GM15510 (cell line): Measurements from ENCODE around the gene NAE1.

ENCODE experiments used
- POLR2A ChIP-seq: IDR thresholded peaks from 3 replicates; pipeline ENCODE4 v1.6.1; 2011; ENCODE audit warnings: borderline replicate concordance; ENCODE audit not compliant: insufficient read length; ENCODE audit errors: extremely low read depth

NAE1 gene

DNA sequence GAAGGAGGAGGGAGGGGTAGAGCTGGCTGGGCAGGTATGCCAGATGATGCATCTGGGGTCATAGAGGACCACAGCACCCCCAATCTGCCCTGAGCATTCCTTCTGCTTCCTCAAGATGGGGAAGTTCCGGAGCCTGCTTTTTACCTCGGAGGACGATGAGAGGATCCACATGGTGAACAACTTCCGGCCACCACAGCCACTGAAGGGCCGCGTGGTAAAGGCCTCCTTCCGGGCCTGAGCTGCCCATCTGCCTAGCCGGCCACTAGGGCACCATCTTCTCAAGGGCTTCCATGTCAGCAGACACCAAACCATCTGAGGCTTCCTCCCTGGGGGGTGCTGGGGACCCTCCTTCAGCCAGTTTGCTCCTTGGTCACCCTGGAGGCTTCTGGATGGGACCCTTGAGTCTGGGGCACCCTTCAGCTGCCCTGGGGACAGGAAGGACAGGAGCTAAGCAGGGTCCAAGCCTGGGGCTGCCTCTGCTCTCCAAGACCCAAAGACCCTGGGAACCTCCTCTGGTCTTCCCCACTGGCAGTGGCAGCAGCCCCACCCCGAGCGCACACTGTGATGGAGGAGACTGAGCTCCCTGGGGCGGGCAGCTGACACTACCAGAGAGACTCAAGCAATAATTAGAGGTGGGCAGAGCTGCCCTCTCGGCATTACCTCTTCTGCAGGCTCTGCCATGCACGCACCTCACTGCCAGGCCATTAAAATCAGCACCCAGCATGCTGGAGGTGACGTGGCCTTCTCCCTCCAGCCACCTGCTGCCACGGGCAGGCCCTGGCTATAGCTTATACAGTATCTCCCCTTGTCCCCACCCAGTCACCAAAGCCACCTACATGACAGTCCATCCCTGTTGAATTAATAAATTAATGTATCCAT, 22.7 kb upstream of the NAE1 start:
- no peak for TF ChIP-seq POLR2A

DNA sequence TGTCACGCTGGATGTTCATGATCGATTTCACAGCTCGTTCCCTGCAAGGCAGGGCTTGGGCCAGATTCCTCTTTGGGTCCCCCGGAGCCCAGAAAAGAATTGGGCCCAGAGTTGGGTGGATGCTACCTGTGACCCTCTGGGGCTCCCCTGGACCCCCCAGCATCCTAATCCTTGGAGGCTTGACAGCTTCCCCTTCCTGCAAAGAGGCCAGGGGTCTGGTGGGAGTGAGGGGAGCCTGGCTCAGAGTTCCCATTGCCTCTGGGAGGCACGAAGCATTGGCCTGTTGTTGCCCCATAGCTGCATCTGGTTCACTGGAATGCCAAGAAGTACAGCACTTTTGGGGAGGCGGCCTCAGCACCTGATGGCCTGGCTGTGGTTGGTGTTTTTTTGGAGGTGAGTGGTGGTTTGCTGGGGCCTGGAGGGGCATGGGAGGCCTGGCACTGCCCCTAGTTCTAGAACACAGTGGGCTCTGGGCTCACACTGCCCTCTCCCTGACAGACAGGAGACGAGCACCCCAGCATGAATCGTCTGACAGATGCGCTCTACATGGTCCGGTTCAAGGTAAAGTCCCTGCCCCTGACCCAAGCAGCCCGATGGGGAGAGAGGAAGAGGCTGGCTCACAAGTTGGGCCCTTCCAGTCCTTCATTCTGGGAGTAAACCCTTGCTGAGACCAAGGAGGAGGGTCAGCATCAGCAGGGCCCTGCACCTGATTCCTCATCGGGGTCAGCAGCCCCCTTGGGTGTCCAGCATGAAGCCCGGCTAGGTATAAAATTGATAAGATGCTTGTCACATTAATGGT, 20.6 kb upstream of the NAE1 start:
- no peak for TF ChIP-seq POLR2A

DNA sequence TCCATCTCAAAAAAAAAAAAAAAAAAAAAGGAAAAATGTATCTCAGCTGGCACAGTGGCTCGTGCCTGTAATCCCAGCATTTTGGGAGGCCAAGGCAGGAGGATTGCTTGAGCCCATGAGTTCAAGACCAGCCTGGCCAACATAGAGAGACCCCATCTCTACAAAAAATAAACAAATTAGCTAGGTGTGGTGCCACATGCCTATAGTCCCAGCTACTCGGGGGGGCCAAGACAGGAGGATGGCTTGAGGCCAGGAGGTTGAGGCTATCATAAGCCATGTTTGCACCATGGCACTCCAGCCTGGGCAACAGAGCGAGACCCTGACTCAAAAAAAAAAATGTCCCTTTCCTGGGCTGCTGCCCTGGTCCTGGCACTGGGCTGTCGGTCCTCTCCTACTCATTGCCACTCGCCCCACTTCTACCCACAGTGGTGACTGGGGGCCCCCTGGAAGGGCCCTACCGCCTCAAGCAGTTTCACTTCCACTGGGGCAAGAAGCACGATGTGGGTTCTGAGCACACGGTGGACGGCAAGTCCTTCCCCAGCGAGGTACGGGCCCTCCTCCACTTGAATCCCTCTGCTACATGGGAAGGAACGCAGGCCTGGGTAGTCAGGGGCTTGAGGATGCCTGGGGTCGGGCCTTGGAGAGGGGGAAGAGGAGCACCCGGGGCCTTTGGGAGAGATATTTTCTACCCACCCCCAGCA, 19.5 kb upstream of the NAE1 start:
- TF ChIP-seq POLR2A: no peak

DNA sequence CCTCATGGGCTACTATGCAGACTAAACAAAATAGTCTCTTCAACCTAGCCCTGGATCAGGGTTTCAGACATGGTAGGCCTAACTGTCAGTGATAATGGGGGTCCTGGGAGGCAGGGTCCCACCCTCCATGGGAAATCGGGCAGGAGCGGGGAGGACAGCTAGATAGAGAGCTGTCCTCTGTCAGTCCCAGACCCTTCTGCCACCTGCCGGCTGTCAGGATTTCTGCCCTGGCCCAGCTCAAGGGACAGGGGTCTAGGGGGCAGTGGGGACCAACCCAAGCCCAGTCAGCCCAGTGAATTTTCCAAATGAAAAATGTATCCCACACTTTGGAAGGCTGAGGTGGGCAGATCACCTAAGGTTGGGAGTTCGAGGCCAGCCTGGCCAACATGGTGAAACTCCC, 18.8 kb upstream of the NAE1 start:
- TF ChIP-seq POLR2A: no peak

DNA sequence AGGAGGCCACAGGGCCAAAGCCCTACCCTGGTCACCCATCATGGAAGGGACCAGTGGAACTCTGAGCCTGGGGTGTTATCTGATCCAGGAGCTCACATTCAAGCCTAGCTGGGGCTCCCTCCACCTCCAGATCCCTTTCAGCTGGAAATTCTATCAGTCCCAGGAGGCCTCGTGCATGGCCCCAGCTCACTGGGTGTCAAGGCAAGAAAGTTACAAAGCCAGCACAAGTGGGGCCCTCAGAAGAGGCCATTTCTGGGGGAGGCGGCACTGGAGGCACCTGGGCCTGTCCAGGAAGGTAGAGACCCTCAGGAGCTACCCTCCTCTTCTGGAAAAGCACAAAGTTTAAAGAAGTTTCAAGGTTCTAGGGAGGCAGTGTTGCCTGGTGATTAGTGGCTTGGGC, 18.2 kb upstream of the NAE1 start:
- no peak for TF ChIP-seq POLR2A

DNA sequence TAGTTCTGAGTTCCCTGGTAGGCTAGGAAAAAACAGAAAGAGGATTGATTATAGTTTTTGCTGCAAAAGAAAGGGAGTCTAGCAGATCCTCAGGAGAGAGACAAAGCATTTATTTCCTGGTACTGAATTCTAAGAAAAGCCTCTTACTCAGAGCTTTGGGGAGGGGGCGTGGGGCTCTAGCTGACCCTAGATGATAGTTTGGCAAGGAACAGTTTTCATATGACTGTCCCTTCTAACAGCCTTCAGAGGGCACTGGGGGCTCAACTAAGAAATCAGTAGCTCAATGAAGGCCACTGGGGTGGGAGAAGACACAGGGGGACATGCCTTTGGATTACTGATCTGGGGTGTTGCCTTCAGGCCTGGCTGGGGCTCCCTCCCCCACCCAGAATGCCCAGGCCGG, 17.4 kb upstream of the NAE1 start:
- no peak for TF ChIP-seq POLR2A

DNA sequence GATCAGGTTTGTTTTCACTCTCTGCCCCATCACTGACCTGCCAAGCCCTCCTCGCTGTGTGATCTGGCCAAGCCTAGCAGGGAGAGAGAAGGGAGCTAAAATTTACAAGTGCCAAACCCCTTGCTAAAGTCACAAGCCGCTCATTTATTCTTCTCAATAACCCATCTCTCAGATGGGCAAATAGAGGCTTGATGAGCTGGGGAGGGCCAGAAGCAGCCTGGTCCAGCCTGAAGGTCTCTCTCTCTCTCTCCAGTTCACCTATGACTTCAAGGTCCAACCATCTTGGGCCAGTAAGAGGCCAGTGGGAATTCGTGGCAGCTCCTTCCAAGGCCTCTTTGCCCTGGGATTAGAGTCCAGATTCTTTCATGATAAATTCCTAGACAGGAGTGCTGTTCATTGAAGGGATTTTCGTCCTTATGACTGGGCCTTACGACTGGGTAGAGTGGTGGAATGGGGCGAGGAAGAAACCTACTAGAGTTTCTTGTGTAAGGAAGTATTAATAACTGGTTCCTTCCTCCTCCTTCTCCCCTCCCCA, 16.8 kb upstream of the NAE1 start:
- no peak for TF ChIP-seq POLR2A

DNA sequence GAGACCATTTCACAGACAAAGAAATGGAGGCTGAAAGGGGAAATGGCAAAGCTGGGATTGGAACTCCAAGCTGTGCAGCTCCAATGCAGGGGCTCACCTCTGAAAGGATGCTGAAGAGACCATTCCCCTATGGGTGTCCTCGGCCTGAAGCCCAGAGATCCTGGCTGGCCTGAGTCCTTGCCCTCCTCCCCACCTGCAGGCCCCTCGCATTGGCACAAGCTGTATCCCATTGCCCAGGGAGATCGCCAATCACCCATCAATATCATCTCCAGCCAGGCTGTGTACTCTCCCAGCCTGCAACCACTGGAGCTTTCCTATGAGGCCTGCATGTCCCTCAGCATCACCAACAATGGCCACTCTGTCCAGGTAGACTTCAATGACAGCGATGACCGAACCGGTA, 16.1 kb upstream of the NAE1 start:
- no peak for TF ChIP-seq POLR2A

DNA sequence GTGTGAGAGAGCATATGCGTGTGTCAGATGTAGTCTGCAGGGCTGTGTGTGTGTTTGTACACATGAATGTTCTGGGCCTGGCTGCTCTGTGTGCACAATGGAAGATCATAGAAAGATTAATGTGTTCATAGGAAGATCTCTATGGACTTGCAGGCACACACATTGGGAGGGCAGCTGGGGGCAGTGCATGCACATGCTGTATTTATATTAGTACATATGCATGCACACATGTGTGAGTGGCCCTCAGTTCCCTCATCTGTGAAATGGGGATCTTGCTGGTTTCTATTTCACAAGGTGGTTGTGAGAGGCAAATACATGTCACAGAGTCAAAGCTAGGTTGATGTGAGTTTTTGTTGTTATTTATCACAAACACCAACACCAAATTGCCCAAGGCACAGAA, 15.5 kb upstream of the NAE1 start:
- no peak for TF ChIP-seq POLR2A

DNA sequence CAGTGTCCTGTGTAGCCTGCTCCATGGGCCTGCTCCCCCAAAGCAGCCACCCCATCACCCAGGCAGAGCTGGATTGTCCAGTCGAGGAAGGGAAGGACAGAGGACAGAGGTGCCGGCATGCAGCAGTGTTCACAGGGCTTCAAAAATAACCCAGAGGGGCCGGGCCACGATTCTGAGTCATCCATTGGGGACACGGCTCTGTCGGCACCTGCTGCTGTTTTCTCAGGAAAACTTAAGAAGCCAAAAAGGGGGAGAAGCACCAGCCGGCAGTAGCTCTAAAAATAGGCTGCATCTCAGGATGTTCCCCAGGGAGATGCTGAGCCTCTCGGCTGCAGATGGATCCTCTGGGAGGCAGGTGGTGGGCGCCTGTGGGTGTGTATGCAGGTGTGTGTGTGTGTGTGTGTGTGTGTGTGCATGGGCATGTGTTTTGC, 15.0 kb upstream of the NAE1 start:
- no peak for TF ChIP-seq POLR2A

DNA sequence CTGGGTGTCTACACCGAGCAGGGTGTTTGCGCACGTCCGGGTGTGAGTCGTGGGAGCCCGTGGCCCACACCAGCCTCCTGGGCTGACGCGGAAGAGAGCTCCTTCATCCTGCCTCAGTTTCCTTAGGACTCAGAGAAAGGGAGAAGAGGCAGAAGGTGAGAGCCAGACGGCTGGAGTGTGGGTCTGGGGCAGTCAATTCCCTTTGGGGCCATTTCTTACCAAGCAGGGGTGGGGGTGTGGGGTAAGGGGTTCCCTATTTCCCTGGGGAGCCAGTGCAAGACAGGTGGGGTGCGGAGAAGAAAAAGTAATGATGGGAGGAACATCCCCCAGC, 14.3 kb upstream of the NAE1 start:
- no peak for TF ChIP-seq POLR2A

DNA sequence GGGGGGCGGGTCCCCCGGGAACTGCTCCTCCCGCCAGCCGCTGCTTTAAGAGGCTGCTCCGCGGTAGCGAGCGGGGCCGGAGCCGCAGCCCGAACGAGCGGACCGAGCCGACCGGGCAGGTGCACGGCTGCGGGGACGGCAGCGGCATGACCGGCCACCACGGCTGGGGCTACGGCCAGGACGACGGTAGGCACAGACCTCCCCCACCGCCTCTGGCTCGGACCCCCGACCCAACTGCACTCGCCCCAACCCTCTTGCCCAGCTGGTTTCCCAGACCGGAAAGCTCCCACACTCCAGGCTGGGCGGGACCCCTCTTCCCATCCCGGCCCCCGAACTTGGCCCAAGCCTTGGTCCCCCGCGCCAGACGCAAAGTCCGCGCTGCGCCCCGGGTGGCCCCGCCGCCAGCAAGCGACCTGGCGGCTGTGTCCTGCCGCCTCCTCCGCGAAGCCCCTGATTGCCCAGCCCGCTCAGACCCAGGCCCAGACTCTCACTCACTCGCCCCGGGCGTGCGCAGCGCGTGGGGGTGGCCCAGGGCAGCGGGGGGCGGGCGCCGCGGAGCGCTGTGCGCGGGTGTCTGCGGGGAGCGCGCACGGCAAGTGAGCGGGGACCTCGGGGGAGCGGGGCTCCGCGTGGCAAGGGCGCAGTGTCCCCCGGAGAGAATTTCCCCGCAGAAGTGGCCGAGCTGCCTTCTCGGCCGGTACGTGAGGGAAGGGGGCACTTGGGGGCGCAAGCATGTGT, 13.7 kb upstream of the NAE1 start, which contains the start of gene CA7:
TSS of gene CA7 (plus strand) at position 73 of the 738 bp plus-strand sequence. CDS start at position 147, 74 bp downstream.
- no peak for TF ChIP-seq POLR2A

DNA sequence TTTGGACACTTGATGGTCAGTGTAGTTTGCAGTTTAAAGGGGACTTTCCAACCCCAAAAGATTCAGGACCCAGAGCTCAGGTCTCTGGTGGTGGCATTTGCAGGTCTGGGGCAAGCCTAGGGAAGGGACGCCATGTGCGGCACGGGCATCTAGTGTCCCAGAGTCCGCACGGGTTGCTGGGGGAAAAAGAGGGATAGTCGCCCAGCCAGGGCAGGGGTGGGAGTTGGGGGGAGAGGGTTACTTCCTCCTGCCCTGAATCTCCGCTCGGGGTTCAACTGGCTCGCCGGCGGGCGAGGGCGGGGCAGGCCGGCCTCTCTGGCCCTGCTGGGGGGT, 13.2 kb upstream of the NAE1 start:
- no peak for TF ChIP-seq POLR2A

DNA sequence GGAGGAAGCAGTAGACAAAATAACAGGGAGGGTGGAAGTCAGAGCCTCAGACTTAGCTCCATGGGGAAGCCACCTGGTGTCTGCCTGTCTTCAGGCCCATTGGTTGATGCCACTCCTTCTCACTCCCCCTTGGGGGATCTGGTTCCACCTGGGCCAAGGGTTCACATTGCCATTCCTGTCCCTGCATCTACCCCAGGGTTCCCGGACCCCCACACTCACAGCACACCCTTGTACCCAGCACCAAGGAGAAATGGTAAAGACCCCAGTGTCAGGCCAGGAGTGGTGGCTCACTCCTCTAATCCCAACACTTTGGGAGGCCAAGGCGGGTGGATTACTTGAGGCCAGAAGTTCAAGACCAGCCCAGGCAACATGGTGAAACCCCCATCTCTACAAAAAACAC, 12.4 kb upstream of the NAE1 start:
- TF ChIP-seq POLR2A: no peak
